SIG-M5 treated with dmso at 0.1 percent for 504 hours (cell line): ENCODE data around the gene MAP2K5.

ENCODE experiments used
- DNase-seq: peaks from one replicate; lab custom pipeline; 2025; ENCODE audit not compliant: unreplicated experiment; lab: John Stamatoyannopoulos, UW

MAP2K5 gene

DNA sequence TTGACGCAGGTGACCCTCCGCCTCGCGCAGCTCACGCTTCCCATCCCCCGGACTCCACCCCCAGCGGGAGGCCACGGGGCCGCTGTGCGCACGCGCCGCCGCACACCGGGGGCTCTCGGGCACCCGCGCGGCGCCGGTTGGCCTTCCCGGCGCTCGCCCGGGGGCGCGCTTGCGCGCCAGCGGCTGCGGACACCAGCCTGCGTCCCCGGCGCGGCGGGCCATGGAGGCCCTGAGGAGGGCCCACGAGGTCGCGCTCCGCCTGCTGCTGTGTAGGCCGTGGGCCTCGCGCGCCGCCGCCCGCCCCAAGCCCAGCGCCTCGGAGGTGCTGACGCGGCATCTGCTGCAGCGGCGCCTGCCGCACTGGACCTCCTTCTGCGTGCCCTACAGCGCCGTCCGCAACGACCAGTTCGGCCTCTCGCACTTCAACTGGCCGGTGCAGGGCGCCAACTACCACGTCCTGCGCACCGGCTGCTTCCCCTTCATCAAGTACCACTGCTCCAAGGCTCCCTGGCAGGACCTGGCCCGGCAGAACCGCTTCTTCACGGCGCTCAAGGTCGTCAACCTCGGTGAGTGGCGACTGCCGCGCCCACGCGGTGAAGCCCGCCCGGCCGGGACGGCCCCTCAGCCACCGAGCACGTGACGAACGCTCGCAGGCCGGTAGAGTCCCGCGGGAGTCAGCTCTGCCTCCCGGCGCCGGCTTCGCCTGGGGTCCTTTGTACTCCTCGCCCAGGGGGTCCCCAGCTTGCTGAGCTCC is 21.3 kb upstream of the MAP2K5 start, which contains the start of gene C15orf61:
Gene C15orf61 (plus strand): TSS at position 103 of the 754 bp plus-strand sequence. CDS start 118 bp downstream, at position 221.
- peak; percentile 71 for DNase-seq

DNA sequence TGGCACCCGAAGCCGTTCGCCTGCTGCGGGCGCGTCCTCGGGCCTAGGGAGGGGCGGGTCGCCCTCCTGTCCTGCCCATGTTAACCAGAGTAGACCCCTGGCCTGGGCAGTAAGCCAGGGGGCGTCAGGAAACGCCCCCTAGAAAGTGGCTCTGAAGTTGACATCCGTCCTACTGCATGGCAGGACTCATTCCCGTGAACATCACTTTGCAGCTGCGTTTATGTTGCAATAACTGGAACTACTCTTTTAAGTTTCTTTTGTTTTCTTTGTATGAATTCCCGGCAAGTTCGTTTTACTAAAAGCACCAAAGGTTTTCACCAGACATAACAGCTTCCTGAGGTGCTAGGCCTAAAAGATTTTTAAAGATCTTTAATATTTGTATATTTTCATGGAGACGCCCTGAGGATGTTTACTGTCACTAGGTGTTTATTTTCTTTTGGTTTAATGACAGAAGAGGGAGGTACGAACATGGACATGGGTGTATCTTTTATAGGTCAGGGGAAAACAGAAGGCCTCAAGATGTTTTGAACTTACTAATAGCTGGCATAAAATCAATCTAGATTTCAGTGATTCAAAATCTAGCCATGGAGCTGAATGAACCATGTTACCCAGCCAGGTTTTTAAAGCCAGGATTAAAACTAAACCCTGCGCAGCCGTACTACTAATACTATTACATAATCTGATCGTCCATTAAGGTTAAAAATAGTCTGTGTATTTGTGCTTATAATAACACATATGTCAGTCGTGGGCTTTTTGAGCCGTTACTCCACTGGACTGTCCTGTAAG is 20.5 kb upstream of the MAP2K5 start:
- DNase-seq: peak; percentile 47

- no peak for DNase-seq
Observed at GRCh38 chr15:67523330-67523729, 19.2 kb upstream of the MAP2K5 start.

GRCh38 chr15:67524235-67524634 is 18.3 kb upstream of the MAP2K5 start:
- no peak for DNase-seq

- no peak for DNase-seq
Observed at GRCh38 chr15:67528513-67528912, 14.0 kb upstream of the MAP2K5 start.

DNA sequence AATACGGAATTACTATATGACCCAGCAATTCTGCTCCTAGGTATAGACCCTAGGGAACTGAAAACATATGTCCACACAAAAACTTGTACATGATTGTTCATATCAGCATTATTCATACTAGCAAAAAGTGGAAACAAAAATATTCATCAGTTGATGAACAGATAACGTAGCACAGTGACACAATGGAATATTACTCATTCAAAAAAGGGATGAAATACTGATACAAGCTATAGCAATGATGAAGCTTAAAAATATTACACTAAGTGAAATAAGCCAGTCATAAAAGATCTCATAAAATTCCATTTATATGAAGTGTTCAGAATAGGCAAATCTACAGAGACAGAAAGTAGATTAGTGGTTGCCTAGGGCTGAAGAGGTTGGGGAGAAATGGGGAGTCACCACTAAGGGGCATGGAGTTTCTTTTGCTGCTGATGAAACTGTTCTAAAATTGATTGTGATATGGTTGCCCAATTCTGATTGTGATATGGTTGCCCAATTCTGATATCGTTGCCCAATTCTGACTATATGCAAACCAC is 11.1 kb upstream of the MAP2K5 start:
- peak; percentile 10 for DNase-seq

DNA sequence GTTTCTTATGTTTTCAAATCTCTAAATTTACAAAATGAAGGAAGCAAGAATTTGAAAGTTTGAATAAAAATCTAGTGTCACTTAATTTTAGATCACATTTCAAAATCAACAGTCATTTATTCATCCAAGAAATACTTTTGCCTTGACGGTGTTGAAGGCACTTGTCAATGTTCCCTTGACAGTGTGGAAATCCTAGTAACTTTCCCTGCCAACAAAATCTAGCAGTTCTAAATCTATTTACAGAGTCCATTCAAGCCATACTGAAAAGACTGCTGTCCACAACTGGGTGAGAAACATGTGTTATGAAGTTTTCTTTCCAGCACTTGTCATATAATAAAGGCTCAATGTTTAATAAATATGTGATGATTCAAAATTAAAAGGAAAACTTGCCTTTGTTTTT is 8.6 kb upstream of the MAP2K5 start:
- DNase-seq: no peak

DNA sequence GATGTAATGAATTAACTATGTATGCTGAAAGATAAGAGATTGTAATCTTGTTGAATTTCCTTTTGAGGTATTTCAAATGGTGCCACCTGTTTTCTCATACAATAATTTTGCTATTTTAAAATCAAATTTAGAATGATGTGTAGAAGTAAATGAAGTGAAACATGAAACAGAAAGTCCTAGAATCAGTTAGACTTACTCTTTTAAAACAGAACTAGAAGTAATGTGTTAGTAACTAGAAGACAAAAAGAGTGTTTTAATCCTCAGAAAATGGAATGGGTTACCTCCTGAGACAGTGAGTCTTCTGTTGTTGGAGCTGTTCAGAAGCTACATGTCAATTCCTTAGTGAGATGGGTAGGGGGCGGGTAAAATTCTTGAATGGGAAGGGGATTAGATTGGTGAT is 8.1 kb upstream of the MAP2K5 start:
- no peak for DNase-seq

- no peak for DNase-seq
Observed at GRCh38 chr15:67537771-67538170, 4.7 kb upstream of the MAP2K5 start.

DNA sequence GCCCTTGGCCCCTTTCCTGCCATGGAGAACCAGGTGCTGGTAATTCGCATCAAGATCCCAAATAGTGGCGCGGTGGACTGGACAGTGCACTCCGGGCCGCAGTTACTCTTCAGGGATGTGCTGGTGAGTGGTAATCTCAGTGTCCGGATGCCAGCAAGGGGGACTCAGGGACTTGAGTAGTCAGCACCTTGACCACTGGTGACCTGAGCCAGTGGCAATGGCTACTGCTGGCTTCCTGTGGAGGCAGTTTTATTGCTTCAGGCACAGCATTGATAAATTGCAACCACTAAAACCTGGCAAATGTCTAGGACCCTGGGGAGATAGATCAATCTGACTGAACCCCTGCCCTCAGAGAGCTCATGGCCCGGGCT is 830 bp downstream of the MAP2K5 start:
- no peak for DNase-seq

GRCh38 chr15:67544475-67544874 is 2.0 kb downstream of the MAP2K5 start:
- no peak for DNase-seq

DNA sequence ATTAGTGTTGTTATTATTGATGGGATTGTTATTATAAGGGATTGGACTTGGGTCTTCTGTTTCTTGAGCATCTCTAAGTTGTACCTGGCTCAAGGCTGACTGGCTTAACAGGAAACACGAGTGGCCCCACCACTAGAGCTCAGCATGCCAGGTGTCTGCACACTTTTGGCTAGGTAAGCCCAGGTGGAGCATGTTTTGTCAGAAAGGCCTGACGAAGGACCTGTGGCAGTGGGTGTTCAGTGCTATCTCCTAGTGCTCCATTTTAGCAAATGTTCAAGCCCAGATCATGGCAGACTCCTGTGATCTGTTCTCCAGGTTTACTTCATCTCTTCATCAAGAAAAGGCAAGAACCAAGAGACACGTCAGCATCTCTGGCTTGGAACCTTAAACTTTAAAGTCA is 3.4 kb downstream of the MAP2K5 start:
- DNase-seq: no peak

- no peak for DNase-seq
Observed at GRCh38 chr15:67547064-67547463, 4.6 kb downstream of the MAP2K5 start.

GRCh38 chr15:67547836-67548235 is 5.3 kb downstream of the MAP2K5 start:
- no peak for DNase-seq

- no peak for DNase-seq
Observed at GRCh38 chr15:67548236-67548852, 5.8 kb downstream of the MAP2K5 start.

- DNase-seq: peak; percentile 57
Observed at GRCh38 chr15:67548862-67549651, 6.6 kb downstream of the MAP2K5 start.

GRCh38 chr15:67549736-67550135 is 7.2 kb downstream of the MAP2K5 start:
- no peak for DNase-seq

GRCh38 chr15:67550522-67550921 is 8.0 kb downstream of the MAP2K5 start:
- no peak for DNase-seq

GRCh38 chr15:67551207-67551743 is 8.8 kb downstream of the MAP2K5 start:
- no peak for DNase-seq

- DNase-seq: no peak
Observed at GRCh38 chr15:67554580-67554979, 12.1 kb downstream of the MAP2K5 start.
